Vagina (tissue), 2 donors: ENCODE measurements around the gene ACOX3.

Experiments
- POLR2AphosphoS5 ChIP-seq, 2 donors: sonication (generic); formaldehyde crosslinking; IDR thresholded peaks; one replicate each; pipeline ENCODE4 v1.9.0; 2017; ENCODE audit warnings: antibody characterized with exemption in 2 of 2, mild to moderate bottlenecking in 2 of 2, low read depth in 1 of 2; ENCODE audit not compliant: insufficient read depth in 1 of 2
- TF ChIP-seq, protein P1 (sequence below), 3 experiments: fragments of 450-650 bp in 2 of 3; fragments of 200-600 bp in 1 of 3; sonication (generic) in 1 of 3; IDR thresholded peaks; one replicate each; pipeline ENCODE4 v1.5.1; 2017 to 2019; ENCODE audit warnings: antibody characterized with exemption in 3 of 3, mild to moderate bottlenecking in 2 of 3, moderate library complexity in 2 of 3

DNA sequence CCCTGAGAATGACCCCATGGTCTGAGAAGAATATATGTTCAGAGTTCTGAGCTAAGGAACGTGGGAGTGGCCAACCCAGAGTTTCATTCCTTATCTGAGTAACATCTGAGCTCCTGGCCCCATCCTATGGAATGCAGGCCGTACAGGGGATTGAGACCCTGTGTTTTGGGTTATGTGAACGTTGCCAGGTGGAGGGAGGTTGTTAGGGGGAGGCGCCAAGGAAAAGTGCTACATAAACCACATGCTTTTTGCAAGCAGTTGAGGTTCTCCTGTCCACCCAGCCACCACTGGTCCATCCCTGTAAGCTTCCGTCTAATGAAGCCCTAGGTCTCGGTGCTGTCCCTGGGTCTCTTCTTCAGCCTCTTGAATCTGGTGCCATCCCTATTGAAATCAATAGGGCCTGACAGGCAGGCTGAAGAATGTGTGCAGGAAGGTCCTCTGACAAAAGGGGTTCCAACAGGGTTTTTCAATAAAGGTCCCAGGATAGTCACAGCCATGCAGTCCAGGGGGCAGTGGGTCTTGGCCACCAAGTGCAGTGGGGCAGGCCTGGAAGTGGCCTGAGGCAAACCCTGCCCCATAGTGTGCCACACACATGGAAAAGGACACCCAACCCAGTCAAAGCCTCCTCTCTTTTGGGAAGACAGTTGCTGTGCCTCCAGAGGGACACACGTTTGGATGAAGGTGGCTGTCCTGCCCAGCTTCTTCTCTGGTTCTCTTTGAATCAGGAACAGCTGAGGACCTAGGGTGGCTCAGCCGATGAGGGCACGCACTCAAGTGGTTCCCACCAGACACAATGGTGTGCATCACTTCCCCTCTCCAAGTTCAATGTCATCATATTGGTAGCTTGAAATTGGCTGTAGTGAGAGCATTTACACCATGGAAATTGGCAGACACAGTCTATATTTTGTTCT, 117.5 kb downstream of the ACOX3 start:
- TF ChIP-seq POLR2AphosphoS5 (IDR thresholded peaks at IDR 0.05; ENCODE audit: insufficient read depth in 1 of 2, low read depth in 1 of 2): no peak
- TF ChIP-seq, protein P1, sequence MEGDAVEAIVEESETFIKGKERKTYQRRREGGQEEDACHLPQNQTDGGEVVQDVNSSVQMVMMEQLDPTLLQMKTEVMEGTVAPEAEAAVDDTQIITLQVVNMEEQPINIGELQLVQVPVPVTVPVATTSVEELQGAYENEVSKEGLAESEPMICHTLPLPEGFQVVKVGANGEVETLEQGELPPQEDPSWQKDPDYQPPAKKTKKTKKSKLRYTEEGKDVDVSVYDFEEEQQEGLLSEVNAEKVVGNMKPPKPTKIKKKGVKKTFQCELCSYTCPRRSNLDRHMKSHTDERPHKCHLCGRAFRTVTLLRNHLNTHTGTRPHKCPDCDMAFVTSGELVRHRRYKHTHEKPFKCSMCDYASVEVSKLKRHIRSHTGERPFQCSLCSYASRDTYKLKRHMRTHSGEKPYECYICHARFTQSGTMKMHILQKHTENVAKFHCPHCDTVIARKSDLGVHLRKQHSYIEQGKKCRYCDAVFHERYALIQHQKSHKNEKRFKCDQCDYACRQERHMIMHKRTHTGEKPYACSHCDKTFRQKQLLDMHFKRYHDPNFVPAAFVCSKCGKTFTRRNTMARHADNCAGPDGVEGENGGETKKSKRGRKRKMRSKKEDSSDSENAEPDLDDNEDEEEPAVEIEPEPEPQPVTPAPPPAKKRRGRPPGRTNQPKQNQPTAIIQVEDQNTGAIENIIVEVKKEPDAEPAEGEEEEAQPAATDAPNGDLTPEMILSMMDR (IDR thresholded peaks at IDR 0.05): no peak
